COLO829 (cell line): ENCODE data around the gene CD44.

Experiments
- DNase-seq: peaks from one replicate; pipeline ENCODE4 v3.0.0; 2012; ENCODE audit warnings: low spot score

The CD44 gene

GRCh38 chr11:35262056-35262455 is 123.1 kb downstream of the CD44 start:
- no peak for DNase-seq

GRCh38 chr11:35262735-35263134 is 123.8 kb downstream of the CD44 start:
- DNase-seq: no peak

- DNase-seq: no peak
Measured at GRCh38 chr11:35265755-35266454, 126.9 kb downstream of the CD44 start.

GRCh38 chr11:35267504-35267903 is 128.5 kb downstream of the CD44 start:
- DNase-seq: no peak

- DNase-seq: no peak
Measured at GRCh38 chr11:35270342-35270741, 131.4 kb downstream of the CD44 start.

GRCh38 chr11:35271031-35271430 is 132.1 kb downstream of the CD44 start:
- no peak for DNase-seq

GRCh38 chr11:35272391-35272902 is 133.5 kb downstream of the CD44 start:
- DNase-seq: no peak

- DNase-seq: no peak
Measured at GRCh38 chr11:35274909-35275785, 136.2 kb downstream of the CD44 start.

GRCh38 chr11:35275786-35276170 is 136.8 kb downstream of the CD44 start:
- DNase-seq: no peak

GRCh38 chr11:35276396-35277145 is 137.6 kb downstream of the CD44 start:
- DNase-seq: no peak

- no peak for DNase-seq
Measured at GRCh38 chr11:35277827-35278226, 138.9 kb downstream of the CD44 start.

GRCh38 chr11:35280727-35281126 is 141.8 kb downstream of the CD44 start:
- DNase-seq: no peak

- DNase-seq: no peak
Measured at GRCh38 chr11:35281169-35281688, 142.3 kb downstream of the CD44 start.
